Activated gamma-delta T cell treated with anti-CD3 and anti-CD28 coated beads, Interleukin-2, amount 50 U/mL, for 16 hours (primary cell): Measurements from ENCODE around the gene DNAJC5.
"Not testable (repeated sequence)": the region's sequence is repeated elsewhere in the genome, so short reads cannot be mapped to it uniquely, and the experiment has no call there.

Experiments
- DNase-seq: peaks from one replicate; pipeline ENCODE4 v3.0.0-alpha.2; 2020; ENCODE audit warnings: low read depth

DNAJC5 gene

DNA sequence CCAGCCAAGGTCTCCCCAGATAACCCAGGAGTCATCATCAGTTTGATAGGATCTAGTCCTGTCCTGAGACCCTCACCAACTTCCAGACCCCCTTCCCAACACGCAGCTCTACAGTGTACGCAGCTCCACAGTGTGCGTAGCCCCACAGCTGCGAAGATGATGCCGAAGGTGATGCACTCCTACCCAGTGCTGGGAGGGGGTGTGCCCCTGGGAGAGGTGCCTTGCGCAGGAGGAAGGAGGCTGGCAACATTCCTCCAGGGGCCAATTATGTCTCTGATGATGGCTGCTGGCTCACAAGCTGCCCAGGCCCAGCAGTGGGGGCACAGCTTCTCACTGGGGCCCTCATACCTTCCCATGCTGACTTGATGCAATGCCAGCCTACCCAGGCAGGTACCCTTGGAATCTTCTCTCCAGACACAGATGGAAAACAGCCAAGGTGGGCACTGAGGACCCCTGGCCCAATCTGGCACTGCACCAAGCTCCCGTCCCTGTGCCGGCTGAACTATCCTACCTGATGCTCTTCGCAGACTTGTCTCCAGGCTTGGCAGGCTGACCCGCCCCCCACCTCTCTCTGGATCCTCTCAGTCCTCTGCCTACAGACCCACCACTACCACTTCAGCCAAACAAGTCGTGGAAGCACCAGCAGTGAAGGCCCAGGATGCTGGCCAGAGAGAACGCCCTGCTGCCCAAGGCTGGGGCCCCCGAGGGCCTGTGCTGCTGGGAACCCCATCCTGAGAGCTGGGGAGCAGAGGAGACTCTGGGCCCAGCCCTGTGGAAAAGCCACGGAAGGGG, 73.4 kb downstream of the DNAJC5 start:
- DNase-seq = no peak

DNA sequence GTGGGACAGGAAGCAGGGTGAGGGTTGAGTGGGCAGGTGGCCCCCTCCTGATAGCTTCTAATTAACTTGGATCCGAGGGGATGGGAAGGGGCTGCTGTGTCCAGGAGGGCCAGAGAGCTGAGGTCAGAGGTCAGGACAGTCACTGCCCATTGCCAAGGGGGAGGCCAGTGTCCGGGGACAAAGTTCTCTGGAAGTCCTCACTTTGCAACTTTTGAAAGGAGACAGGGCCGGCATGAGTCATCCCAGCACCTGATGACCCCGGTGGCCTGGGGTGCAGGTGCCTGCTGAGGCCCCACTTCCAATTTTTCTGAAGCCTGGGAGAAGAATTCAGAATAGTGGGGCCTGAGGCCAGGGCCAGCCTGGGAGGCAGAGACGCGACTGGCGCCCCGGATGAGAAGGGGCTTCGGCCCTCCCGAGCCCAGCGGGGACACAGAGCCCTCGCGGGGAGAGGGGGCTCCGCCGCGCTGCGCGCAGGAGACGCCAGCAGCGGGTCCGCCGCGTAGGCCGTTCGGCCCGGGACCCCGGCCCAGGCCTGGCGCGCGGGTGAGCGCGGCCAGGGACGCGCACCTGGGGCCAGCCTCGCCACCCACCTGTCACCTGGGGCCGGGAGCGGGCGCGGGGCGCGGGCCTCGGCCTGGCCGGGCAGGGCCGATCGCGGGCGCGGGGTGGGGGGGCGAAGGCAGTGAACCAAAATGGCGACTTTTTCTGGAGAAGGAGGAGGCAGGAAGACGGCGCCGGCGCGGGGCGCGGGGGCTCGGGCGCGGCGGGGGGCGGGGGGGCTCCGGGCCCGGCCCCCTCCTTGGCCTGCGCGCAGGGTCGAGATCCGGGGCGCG, 74.2 kb downstream of the DNAJC5 start:
- DNase-seq = no peak

DNA sequence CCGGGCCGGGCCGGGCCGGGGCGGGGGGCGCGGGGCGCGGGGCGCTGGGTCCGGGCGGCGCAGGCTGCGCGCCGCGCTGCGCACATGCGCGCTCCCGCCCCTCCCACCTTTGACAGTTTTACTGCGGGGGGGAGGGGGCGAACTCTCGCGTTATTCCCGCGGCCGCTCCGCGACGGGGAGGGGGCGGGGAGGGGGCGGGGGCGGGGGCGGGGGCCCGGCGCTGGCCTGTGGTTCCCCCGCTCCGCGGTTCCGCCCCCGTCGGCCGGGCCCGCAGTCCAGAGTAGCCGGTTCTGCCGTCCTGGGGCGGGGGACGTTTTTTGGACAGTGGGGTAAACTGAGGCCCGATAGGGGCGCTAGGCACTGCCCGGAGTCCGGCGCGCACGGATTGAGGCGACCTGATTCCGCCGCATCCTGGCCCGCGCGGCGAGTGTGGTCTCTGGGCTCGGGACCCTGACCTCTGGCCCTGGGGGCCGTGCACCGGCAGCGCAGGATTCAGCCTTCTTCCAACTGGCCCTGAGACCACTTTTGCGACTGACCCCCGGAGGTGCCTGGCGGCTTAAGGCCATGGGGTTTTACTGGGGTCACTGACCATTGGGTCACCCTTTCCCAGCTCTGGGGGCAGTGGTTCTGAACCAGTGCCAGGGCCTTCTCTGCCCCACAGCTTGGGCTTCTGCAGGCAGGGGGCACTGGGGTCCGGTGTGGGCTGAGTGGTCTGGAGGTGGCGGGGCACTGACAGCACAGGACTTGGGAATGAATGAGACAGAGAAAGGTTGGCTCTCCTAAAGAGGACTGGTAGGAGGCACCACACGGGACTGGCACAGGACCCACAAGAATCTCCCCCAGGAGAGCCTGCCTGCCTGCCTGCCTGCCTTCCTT, 75.2 kb downstream of the DNAJC5 start, which contains the start of gene ZNF512B:
Gene ZNF512B, minus strand, starts transcription at position 93 of the 876 bp plus-strand sequence. CDS start 1,980 bp downstream, outside the sequence.
- DNase-seq = no peak

DNA sequence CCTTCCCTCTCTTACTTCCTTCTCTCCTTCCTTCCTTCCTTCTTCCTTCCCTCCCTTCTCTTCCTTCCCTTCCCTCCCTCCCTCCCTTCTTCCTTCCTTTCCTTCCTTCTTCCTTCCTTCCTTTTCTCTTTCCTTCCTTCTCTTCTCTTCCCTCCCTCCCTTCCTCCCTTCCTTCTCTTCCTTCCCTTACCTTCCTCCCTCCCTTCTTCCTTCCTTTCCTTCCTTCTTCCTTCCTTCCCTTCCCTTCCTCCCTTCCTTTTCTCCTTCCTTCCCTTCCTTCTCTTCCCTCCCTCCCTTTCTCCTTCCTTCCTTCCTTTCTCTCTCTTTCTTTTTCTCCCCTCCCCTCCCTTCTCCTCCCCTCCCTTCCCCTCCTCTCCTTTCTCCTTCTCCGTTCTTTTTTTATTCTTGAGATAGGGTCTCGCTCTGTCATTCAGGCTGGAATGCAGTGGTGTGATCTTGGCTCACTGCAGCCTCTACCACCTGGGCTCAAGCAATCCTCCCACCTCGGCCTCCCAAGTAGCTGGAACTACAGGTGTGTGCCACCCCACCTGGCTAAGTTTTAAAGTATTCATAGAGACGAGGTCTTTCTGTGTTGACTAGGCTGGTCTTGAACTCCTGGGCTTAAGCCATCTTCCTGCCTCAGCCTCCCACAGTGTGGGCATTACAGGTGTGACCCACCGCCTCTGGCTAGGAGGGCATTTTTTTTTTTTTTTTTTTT, 75.9 kb downstream of the DNAJC5 start:
- DNase-seq = no peak

DNA sequence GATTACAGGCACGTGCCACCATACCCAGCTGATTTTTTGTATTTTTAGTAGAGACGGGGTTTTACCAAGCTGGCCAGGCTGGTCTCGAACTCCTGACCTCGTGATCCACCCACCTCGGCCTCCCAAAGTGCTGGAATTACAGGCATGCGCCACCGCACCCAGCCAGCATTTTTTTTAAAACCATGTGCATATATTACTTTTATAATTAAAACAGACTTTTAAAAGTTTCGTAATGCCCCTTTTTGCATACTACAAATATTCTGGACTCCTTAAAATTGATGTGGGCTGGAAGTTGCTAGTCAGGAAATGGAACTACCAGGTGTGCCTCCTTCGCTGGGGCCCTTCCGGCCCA, 77.0 kb downstream of the DNAJC5 start:
- DNase-seq = not testable (repeated sequence)

DNA sequence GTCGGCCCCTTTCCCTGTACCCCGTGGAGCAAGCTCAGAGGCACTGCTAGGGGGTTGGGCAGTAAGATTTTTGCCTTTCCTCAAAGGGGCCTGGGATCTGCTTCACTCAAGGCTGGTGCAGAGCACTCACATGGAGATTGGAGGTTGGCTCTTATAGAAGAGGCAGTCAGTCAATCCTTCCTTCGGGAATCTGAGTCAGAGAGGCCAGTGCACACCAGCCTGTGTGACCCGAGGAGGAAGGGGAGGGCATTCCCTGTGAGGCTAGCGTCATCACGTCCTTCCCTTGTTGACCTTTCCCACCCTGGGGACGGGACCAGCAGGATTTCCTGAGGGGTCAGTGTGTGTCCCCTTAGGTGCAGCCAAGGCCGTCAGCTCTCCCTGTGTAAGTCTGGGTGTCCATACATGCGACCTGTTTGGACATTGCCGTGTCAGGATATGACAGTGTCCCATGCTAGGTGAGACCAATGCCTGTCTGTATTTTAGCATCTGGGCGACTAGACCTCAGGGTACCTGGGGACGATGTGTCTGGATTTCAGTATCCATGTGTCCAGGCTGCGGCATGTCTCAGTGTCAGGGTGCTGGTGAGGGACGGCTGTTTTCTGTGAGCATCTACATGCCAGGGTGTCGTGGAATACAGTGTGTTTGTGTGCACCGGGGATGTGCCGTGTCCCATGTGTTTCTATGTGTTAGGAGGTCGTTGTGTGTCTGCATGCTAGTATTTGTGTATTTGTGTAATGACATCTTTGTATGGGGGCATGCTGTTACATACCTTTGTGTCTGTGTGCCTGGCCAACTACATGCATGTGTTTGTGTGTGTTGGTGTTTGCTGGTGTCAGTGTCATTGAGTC, 77.6 kb downstream of the DNAJC5 start:
- no peak for DNase-seq

DNA sequence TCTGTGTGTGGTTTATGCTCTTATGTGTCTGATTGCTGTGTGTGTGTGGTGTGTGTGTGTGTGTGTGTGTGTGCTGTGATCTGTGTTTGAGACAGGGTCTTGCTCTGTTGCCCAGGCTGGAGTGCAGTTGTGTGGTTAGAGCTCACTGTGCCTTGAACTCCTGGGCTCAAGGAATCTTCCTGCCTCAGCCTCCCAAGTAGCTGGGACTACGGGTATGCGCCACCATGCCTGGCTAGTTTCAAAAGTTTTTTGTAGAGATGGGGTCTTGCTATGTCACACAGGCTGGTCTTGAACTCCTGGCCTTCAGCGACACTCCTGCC, 78.2 kb downstream of the DNAJC5 start:
- no peak for DNase-seq

DNA sequence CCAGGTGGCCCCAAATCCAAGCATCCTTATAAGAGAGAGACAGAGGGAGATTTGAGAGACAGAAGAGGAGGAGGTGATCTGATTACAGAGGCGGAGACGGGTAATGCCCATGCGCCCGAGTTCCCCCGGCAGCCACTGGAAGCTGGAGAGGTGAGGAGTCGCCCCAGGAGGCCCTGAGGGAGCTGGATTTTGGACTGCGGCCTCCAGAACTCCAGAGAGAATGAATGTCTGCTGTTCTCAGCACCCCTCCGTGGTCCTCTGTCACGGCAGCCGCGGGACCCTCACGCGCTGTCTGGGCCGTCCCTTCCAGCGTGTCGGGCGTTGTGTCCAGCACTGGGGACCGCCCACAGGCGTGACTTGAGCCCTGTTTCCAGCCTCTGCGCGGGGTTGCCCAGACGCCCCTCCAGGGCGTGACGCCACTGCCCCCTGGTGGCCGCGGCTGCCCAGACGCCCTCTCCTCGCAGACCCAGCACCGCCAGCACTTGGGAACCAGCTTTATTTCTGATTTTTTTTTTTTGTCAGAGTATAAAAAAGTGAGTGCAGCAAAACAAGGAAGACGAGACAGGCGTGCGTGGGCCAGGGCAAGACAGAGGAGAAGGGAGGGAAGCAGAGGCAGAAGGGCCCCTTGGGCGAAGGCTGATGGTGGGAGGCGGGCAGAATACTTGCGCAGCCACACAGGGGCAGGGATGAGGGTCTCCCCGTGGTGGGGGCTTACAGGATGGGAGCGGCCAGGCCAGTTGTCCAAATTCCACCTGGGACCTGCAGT, 78.9 kb downstream of the DNAJC5 start:
- DNase-seq = peak; percentile 76

DNA sequence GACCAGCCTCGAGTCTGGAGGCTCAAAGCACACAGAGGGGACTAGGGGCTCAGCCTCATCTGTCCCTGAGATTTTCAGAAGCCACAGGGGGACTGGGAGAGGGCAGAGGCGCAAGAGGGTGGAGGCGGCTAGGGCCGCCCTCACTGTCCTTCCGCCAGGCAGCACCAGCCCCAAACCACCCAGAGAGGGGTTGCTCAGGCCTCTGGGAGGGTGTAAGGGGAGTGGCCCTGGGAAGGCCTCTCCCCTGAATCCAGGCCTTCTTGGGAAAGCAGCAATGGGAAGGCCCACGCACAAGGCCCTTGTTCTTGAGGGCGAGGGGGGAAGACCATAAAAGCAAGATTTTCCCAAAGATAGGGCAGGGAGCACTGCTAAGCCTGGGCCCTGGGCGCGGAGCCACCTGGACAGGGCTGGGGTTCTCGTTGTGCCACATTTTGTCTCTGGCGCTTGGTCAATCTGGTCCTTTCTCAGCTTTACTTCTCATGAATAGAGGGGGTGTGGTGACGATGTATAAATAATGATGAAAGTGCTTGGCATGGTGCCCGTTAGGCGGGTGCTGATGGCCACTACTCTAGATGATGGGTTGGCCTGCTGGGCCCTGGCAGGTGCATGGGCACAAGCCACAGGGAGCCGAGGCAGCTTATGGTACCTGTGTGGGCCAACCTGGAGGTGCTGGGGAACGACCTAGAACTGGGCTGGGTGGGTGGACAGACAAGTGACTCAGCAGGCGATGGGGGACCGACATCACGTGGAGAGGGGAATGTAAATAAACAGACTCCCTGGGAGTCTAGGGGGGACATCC, 79.7 kb downstream of the DNAJC5 start:
- no peak for DNase-seq

DNA sequence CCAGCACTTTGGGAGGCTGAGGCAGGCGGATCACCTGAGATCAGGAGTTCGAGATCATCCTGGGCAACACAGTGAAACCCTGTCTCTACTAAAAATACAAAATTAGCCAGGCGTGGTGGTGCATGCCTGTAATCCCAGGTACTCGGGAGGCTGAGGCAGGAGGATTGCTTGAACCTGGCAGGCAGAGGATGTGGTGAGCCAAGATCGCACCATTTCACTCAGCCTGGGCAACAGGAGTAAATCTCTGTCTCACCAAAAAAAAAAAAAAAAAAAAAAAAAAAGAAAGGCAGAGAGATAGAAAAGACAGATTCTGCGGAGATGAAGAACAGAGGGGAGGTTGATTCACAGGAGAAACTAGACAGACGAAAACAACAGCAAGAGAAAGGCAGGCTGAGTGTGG, 81.6 kb downstream of the DNAJC5 start:
- DNase-seq = not testable (repeated sequence)

DNA sequence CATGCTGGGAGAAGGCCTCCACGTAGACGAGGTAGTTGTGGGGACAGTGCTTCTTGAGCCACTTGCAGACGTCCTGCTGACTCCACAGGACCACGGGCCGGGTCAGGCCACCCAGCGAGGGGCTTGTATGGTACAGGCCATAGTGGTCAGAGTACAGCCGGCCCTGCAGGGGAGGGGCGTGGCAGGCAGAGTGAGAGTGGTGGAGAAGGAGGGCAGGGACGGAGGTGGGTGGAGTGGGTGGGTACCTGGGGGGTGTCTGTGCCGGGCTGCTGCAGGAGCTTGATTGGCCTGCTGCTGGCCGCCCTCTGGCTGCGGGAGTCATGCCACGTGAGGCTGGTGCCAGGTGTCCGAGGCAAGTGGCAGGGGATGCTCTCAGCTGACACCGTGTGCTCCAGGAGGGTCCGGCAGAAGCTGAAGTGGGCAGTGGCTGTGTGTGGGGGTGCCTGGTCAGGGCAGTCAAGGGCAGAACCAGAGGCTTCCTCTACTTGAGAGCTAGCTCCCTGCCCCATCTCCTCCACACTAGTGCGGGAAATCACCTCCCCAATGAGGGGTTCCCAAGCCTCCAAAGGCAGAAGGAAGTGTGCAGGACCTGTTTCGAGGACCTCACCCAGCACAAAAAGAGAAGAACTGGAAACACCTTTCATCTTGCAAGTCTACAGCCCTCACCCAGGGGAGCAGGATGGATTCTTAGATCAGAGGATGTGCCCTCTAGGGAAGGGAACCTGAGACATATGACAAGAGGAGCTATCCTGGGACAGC, 82.2 kb downstream of the DNAJC5 start:
- no peak for DNase-seq

DNA sequence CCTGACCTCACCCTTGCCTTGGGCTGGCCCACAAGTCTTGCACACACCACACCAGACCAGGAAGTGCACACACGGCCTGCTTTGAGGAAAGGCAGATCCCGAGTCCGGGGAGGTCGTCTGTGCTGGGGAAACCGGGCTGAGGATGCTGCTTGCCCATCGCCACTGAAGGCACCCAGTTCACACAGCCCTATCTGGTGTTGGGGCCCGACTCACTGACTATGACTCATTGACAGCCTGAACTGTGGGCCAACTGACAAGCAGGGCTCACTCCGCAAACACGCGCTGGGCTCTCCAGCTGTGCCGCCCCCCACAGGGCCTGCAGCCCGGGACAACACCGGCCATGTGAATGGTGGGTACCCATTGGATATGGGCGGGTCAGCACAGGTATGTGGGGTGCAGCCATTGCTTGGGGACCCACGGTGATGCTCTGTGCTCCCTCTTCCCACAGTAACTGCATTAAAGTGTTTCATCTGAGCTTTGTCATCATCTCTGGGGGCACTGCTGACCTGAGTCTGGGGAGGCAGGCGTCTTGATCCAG, 82.9 kb downstream of the DNAJC5 start:
- peak; percentile 53 for DNase-seq

DNA sequence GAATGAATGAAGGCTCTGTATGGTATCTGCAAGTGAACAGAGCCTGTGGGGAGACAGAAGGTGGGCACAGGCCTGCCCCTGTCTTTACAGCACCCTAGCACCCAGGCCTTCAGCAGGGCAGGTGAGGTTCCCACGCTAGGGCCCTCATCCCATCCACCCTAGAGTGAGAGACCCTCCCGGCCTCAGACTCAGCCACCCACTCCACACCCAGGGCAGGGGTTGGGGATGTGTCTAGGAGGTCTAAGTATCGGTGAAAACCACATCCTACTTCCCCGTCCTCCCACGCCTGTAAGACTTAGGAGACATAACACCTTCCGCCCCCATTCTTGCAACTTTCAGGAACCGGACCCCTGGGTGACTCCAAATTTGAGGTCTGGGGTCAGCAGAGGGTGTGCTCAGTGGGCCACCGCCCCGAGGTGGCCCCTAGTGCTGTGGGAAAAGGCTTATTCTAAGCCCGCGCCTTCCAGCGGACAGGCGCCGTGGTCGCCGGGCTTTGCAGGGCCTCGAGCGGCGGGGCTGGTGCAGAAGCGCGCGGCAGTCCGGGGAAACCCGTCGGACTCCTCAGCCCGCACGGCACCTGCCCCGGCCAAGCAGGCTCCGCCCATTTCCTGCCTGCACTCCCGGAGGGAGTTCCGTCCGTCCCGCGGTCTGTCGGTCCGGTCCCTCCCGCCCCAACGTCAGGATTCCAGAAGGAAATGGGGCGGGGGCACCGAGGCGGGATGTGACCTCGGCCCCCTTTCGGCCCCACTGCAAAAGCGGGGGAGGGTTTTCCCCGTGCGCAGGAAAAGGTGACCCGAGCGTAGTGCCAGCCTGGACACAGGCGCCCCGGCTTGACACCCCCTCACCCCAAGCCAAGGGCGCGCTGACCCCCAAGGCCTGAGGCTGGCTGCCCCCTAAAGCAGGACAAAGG, 83.6 kb downstream of the DNAJC5 start:
- peak; percentile 37 for DNase-seq

DNA sequence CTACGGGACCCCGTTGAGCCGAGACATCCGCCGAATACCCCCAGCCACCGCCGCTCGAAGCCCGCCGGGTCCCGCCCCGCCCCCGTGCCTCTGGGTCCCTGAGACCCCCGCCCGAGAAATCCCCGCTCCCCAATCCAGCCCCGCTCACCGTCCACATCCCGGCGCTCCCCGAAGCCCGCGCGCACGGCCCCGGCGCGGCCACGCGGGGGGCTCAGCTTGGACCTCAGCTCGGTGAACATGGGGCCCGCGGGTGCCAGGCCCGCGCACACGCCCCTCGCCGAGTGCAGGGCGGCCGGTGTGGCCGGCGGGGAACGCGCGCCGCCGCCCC, 84.3 kb downstream of the DNAJC5 start:
- no peak for DNase-seq

DNA sequence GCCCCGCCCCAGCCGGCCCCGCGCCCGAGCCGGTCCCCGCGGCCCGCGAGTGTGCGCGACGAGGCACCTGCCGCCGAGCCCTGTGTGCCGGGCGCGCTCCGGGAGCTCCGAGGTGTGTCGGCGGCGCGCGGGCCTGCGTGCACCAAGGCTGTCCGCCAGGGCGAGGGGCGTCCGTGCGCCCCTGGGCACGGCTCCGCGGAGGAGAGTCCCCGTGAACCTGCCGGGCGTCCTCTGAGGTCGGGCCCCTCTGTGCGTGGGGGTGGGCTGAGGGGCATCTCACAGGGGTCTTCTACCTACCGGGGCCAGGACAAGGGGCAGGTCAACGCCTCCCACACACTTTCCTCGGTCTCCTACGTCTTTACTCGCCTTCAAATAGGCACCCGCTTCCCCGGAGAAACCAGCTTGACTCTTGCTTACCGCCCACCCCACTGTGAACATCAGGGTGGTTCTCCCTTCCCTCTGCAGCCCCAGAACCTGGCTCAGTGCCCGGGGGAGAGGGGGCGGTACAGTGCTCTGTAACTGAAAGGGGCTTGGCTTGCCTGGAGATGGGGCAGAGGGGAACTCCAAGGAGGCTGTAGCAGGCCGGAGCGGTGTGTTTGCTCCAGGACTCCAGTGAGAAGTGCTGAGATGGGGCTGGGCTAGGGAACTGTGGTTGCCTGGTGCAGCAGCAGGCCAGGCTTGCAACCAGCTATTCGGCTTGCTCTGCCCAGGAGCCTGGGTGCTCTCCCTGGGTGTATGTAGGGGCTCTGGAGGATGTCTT, 84.8 kb downstream of the DNAJC5 start, which contains the start of gene SAMD10:
Gene SAMD10, minus strand, starts transcription at position 86 of the 760 bp plus-strand sequence. CDS start 175 bp downstream, outside the sequence.
- peak; percentile 80 for DNase-seq

DNA sequence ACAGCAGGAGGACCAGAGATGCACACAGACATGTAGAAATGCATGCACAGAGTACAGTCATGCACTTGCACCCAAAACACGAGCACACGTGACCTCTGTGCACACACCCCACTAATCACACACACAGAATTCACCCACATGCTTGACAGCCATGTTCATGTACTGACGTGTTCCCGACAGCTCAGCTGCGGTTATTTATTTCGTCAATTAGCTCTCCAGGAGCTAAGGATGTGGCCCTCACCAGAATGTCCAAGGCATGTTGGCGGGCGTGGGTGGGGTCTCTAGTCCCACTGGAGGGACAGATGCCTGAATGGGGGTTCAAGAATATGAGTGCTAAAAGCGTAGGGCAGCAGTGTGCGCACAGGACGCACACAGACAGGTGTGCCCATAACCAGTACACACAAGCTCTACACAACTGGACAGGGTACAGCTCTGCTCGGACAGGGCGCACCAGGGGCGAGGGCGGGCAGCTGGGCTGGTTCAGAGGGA, 85.4 kb downstream of the DNAJC5 start:
- DNase-seq = no peak
